ENCODE results near the gene CSTPP1. TPM values are rescaled to one million over a fixed set of nuclear protein-coding genes. Genes with fewer than 3 reads are reported as not detected.

CSTPP1 gene
- polyA plus RNA-seq, 1 donor (not counting 4 experiments of a cell fraction or from before 2014, with no cell fraction given): 20.0 TPM

GRCh38 chr11:46981436-46981835, 44.9 kb downstream of the CSTPP1 start:
- H3K9ac ChIP-seq (ENCODE audit: control insufficient read depth, extremely low read depth, insufficient read depth, low read length): no peak overlapping the region
- H3K36me3 ChIP-seq (ENCODE audit: control insufficient read depth in 2 of 2, extremely low read depth in 1 of 2, insufficient read depth in 2 of 2, low read length in 2 of 2): no peaks in the 10 kb centered on the region
- no peaks in the 10 kb centered on the region for H3K27me3 ChIP-seq (ENCODE audit: control insufficient read depth, extremely low read depth, insufficient read depth, low read length)
- H3K4me2 ChIP-seq (ENCODE audit: control insufficient read depth, extremely low read depth, insufficient read depth, low read depth, low read length): no peak overlapping the region
- no peak overlapping the region for H2AFZ ChIP-seq (ENCODE audit: control insufficient read depth, low read length)
- dilution Hi-C loops (cut with MboI; ENCODE audit: extremely low pct_ligation_motif_present, low sequenced_read_pairs): no loop called here
- FAIRE-seq (no peak), DNase-seq (ENCODE audit: low read depth, low spot score) (no peak)
- TF ChIP-seq CTCF (optimal IDR thresholded peaks at IDR 0.05 in 1 of 3, IDR thresholded peaks at IDR 0.05 in 1 of 3, conservative IDR thresholded peaks at IDR 0.05 in 1 of 3; ENCODE audit: extremely low read depth in 1 of 3, insufficient read depth in 2 of 3, low read length in 3 of 3) (no peak), EZH2 (IDR thresholded peaks at IDR 0.05; ENCODE audit: low read length) (no peak)
- no peak overlapping the region for H3K4me3 ChIP-seq (ENCODE audit: control insufficient read depth in 2 of 3, extremely low read depth in 1 of 3, insufficient read depth in 2 of 3, low read depth in 1 of 3, low read length in 3 of 3)
- H3K79me2 ChIP-seq (ENCODE audit: control insufficient read depth, insufficient read depth, low read length): no peaks in the 10 kb centered on the region
- no peaks in the 10 kb centered on the region for H4K20me1 ChIP-seq (ENCODE audit: control insufficient read depth, extremely low read depth, insufficient read depth, low read length)
- H3K9me1 ChIP-seq (ENCODE audit: control insufficient read depth, extremely low read depth, insufficient read depth, low read length): no peaks in the 10 kb centered on the region
- no peak overlapping the region for H3K27ac ChIP-seq (ENCODE audit: control insufficient read depth, insufficient read depth, low read length)
- H3K9me3 ChIP-seq (ENCODE audit: control insufficient read depth, low read depth, low read length): no peaks in the 10 kb centered on the region
- peaks cover 11% of the 10 kb centered on the region for H3K4me1 ChIP-seq (ENCODE audit: control insufficient read depth, extremely low read depth, insufficient read depth, low read length)

GRCh38 chr11:46982797-46983452, 46.4 kb downstream of the CSTPP1 start:
- Histone ChIP-seq H3K9me1 (ENCODE audit: control insufficient read depth, extremely low read depth, insufficient read depth, low read length) (no peaks in the 10 kb centered on the region), H3K9me3 (ENCODE audit: control insufficient read depth, low read depth, low read length) (no peaks in the 10 kb centered on the region), H3K79me2 (ENCODE audit: control insufficient read depth, insufficient read depth, low read length) (no peaks in the 10 kb centered on the region), H3K9ac (ENCODE audit: control insufficient read depth, extremely low read depth, insufficient read depth, low read length) (no peak overlapping the region), H3K4me2 (ENCODE audit: control insufficient read depth, extremely low read depth, insufficient read depth, low read depth, low read length) (no peak overlapping the region), H3K27me3 (ENCODE audit: control insufficient read depth, extremely low read depth, insufficient read depth, low read length) (no peaks in the 10 kb centered on the region), H3K27ac (ENCODE audit: control insufficient read depth, insufficient read depth, low read length) (no peak overlapping the region), H3K4me1 (ENCODE audit: control insufficient read depth, extremely low read depth, insufficient read depth, low read length) (peaks cover 10% of the 10 kb centered on the region), H3K4me3 (ENCODE audit: control insufficient read depth in 2 of 3, extremely low read depth in 1 of 3, insufficient read depth in 2 of 3, low read depth in 1 of 3, low read length in 3 of 3) (no peak overlapping the region), H2AFZ (ENCODE audit: control insufficient read depth, low read length) (no peak overlapping the region), H4K20me1 (ENCODE audit: control insufficient read depth, extremely low read depth, insufficient read depth, low read length) (no peaks in the 10 kb centered on the region), H3K36me3 (ENCODE audit: control insufficient read depth in 2 of 2, extremely low read depth in 1 of 2, insufficient read depth in 2 of 2, low read length in 2 of 2) (no peaks in the 10 kb centered on the region)
- dilution Hi-C loops (cut with MboI; ENCODE audit: extremely low pct_ligation_motif_present, low sequenced_read_pairs): no loop called here
- no peak for TF ChIP-seq EZH2 (IDR thresholded peaks at IDR 0.05; ENCODE audit: low read length)
- TF ChIP-seq CTCF (optimal IDR thresholded peaks at IDR 0.05 in 1 of 3, IDR thresholded peaks at IDR 0.05 in 1 of 3, conservative IDR thresholded peaks at IDR 0.05 in 1 of 3; ENCODE audit: extremely low read depth in 1 of 3, insufficient read depth in 2 of 3, low read length in 3 of 3): no peak
- DNase-seq (ENCODE audit: low read depth, low spot score) (no peak), FAIRE-seq (no peak)
